ENCODE results near the gene DLGAP4.

The DLGAP4 gene, protein sequence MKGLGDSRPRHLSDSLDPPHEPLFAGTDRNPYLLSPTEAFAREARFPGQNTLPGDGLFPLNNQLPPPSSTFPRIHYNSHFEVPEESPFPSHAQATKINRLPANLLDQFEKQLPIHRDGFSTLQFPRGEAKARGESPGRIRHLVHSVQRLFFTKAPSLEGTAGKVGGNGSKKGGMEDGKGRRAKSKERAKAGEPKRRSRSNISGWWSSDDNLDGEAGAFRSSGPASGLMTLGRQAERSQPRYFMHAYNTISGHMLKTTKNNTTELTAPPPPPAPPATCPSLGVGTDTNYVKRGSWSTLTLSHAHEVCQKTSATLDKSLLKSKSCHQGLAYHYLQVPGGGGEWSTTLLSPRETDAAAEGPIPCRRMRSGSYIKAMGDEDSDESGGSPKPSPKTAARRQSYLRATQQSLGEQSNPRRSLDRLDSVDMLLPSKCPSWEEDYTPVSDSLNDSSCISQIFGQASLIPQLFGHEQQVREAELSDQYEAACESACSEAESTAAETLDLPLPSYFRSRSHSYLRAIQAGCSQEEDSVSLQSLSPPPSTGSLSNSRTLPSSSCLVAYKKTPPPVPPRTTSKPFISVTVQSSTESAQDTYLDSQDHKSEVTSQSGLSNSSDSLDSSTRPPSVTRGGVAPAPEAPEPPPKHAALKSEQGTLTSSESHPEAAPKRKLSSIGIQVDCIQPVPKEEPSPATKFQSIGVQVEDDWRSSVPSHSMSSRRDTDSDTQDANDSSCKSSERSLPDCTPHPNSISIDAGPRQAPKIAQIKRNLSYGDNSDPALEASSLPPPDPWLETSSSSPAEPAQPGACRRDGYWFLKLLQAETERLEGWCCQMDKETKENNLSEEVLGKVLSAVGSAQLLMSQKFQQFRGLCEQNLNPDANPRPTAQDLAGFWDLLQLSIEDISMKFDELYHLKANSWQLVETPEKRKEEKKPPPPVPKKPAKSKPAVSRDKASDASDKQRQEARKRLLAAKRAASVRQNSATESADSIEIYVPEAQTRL

GRCh38 chr20:36305602-36306551, at the start of gene DLGAP4:
Gene DLGAP4, plus strand, starts transcription at chr20:36306339. Its CDS starts 125,379 bp downstream, at chr20:36431718.
- DNase-seq, result no peak

DNA sequence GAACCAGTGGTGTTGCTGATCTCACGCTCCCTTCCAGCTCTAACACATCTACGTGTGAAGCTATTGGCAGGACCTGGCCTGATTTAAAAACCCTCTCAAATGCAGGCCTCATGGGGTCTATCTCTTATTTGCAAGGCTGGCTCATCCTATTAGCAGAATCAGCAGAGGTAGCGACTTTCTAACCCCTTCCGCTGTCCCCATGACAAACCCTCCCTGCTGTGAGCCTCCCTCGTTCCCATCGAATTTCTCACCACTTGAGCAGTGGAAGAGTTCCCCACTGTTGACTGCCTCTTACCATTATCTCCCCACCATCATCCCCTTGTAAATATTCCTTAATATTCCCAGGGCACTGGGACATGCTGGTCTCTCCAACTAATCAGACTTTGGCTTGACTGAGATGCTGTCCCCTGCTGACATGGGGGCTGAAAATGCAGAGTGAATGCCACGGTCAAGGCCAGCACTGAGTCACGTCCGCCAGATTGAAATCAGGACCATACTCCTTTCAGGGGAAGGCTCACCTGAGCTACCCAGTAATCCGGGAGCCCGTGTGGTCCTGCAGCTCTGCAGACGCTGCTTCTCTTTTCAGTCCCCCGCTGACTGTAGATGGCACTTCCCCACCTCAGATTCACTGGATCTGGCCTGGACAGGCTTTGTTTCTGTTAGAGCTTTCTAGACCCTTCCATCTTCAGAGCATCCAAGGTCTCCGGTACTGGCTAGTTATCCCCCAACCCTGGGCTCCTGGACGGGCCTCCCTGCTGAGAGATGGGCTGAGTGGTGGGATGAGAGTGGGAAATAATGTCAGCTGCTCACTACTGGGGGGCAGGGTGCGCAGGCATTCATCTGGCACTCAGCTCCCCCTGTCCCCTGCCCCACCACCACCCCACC, 46.7 kb upstream of the DLGAP4 start:
- DNase-seq, result no peak

GRCh38 chr20:36260316-36260715, 45.8 kb upstream of the DLGAP4 start:
- no peak for DNase-seq

DNA sequence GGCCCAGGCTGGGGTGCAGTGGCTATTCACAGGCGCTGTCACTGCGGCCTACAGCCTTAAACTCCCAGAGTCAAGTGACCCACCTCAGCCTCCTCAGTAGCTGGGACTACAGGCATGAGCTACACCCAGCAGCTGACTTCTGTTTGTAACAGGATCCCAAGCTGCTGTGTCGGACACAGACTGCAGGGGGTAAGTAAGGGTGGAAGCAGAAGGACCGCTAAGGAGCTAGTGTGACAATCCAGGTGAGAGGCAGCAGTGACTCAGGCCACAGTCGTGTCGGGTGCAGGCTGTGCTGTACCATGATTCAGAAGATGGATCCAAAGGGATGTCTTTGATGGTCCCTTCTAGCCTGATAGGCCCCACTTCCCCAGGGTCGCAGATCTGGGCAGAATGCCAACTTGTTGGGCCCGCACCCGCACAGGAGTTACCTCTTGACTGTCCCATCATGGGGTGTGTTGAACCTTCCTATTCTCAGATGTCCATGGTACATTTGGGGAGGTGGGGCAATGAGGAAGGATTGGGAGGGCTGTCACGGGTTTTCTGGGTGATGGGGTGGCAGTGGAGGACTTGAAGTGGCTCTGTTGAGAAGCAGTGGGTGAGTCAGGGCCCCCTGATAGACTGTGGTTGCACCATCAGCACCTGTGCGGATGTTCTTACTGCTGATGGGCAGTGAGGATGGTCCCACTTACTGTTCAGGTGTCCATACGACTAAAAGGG, 44.6 kb upstream of the DLGAP4 start:
- no peak for DNase-seq

DNA sequence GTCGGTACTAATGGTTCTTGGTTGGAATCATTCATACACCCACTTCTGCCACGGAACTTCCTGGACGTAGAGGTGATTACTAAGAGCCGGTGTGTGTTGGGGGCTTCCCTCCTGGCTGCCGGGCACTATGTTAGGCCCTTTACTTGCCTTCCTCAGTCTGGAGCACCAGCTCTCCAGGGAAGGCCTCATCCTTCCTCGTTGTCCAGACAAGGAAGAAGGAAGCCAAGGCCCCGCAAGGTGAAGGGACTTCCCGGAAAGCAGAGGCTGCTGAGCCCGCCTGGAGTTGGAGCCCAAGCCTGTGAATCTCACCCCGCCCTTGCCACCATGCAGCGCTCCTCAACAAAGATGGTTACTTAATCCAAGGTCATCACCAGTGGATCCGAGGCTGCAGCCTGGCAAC, 43.7 kb upstream of the DLGAP4 start:
- no peak for DNase-seq

GRCh38 chr20:36264426-36265246, 41.5 kb upstream of the DLGAP4 start:
- no peak for DNase-seq

DNA sequence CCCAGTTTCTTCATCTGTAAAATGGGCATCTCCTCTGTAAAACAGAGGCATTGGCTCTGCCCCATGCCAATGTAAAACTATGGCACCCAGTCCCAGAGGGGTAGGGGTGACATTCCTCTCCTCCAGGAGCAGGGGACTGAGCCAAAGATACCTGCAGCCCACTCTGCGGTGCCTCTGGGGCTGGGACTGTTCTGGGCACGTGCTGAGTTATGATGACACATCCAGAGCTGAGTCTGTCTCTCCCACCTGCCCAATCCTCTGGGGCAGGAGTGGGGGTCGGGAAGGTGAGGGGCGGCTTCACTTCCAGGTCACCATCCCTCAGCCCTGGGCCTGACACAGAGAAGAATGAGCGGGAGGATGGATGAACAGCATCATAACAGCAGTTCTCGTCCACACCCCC, 40.0 kb upstream of the DLGAP4 start:
- no peak for DNase-seq

DNA sequence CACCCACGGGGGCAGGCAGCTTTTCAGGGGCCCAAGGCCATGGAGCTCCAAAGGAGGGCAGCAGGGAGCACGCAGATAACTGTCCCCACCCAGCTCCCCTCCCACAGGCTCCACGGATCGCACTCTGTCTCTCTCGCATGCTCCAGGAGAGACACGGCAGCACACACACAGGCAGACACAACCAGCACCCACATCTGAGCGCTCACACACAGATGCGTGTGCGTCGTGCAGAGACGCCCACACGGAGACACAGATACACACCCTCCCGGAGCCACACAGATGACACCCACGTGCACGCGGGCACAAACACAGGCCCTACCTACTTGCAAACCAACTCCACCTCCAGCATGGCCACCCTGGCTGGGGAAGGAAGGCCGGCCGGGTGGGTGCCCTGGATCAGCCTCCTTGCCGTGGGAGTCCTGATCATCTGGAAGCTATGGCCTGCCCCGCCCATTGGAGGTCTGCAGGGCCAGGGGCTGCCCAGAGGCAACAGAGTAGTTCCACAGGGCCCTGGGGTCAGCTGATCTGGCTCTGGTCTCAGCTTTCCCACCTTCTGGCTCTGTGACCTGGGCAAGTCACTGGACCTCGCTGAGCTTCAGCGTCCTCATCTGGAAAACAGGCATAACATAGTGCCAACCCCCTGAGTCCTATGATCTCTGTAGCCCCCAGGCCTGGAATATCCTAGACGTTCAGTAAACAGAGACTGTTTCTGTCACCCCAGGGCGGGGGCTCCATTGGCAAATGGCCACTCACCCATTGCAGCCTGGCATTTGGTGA, 38.3 kb upstream of the DLGAP4 start:
- DNase-seq, result no peak

GRCh38 chr20:36268440-36269342, 37.4 kb upstream of the DLGAP4 start:
- DNase-seq, result no peak

- no peak for DNase-seq
Observed at GRCh38 chr20:36269507-36269906, 36.6 kb upstream of the DLGAP4 start.

- no peak for DNase-seq
Observed at GRCh38 chr20:36270744-36271638, 35.1 kb upstream of the DLGAP4 start.

DNA sequence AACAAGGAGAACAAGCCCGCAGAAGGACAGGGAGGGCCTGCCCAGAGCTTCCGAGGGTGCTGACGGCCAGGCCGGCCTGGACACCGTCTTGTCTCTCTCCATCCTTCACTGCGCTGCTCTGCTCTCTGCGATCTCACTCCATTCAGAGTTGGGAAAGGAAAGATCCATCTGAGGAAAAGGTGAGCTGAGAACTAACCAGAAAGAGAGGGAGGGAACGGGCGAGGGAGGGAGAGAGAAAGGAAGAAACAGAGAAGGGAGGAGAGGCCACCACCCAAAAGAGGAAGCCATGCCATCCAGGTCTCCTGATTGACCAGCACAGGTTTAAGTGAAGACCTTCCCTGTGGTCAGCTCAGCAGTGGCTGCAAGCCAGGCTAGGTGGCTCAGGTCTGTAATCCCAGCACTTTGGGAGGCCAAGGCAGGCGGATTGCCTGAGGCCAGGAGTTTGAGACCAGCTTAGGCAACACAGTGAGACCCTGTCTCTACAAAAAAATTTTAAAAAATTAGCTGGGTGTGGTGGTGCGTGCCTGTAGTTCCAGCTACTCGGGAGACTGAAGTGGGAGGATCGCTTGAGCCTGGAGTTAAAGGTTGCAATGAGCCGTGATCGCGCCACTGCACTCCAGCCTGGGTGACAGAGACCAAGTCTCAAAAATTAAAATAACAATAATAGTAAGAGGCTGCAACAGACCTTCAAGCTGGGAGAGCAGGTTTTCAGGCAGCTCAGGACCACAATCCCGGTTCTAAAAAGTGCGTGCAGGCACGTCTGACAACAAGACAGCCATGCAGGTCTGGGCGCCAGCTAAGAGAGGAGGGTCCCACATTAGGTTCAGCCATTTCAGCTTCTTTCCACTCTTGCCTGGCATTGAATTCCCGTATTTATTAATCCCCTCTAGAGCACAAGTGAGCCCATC, 34.2 kb upstream of the DLGAP4 start:
- no peak for DNase-seq

DNA sequence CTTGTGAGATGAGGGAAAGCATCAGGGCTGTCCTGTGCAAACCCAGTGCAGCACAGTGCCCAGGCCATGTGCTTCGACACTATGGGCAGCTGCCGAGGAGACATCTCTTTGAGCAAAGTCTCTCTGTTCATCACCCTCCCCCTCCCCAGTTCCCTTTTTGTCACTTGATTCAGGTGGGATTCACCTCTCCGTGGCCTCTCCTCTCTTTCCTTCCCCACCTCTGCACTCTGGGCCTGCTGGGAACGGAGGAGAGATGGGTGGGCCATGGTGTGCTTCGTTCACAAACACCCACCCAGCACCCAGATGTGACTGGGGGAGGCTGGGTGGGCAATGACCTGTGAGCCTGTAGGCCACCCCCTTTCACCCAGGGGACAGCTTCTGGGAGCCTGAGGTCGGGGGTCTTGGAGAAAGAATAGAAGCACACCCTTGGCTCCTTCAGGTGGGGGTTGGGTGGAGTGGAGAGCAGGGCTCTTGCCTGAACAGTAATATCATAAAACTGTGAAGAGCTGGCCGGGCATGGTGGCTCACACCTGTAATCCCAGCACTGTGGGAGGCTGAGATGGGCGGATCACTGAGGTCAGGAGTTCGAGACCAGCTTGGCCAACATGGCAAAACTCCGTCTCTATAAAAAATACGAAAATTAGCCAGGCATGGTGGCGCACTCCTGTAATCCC, 33.5 kb upstream of the DLGAP4 start:
- DNase-seq, result no peak

GRCh38 chr20:36273414-36274180, 32.5 kb upstream of the DLGAP4 start:
- no peak for DNase-seq

All from stimulated activated naive CD4-positive, alpha-beta T cell treated with Interleukin-2 at 50 U/mL for 16 hours (primary cell).